HFFc6 (cell line): ENCODE measurements around the gene BBS1. TPM values are rescaled to one million over a fixed set of nuclear protein-coding genes. Genes with fewer than 3 reads are reported as not detected.
A peak's percentile ranks its signal among the peaks of the same experiment; 100 is the strongest.

Experiments
- DNase-seq: peaks from one replicate; pipeline ENCODE4 v3.0.0-alpha.2; 2018
- H3K27ac Mint-ChIP-seq: 2 replicates; pipeline ENCODE4 v1.8.0; 2020; ENCODE audit warnings: mild to moderate bottlenecking, mixed read lengths
- H3K27me3 Mint-ChIP-seq: 2 replicates; pipeline ENCODE4 v1.8.0; 2021; ENCODE audit warnings: mild to moderate bottlenecking, moderate library complexity, mixed read lengths; ENCODE audit not compliant: insufficient read depth
- H3K36me3 Mint-ChIP-seq: 2 replicates; pipeline ENCODE4 v1.8.0; 2021; ENCODE audit warnings: low read depth, mixed read lengths
- H3K4me1 Mint-ChIP-seq: 2 replicates; pipeline ENCODE4 v1.8.0; 2020; ENCODE audit warnings: low read depth, mixed read lengths
- H3K4me3 Mint-ChIP-seq: 2 replicates; pipeline ENCODE4 v1.8.0; 2020; ENCODE audit warnings: mild to moderate bottlenecking, moderate library complexity, mixed read lengths
- H3K9me3 Mint-ChIP-seq: 2 replicates; pipeline ENCODE4 v1.8.0; 2020; ENCODE audit warnings: mild to moderate bottlenecking, mixed read lengths
- CTCF ChIP-seq: fragments of 200-600 bp; sonication (generic); IDR thresholded peaks from 2 replicates; pipeline ENCODE4 v1.5.0; 2021; ENCODE audit warnings: antibody characterized with exemption, mild to moderate bottlenecking
- total RNA-seq, 6 experiments: library from RNA; stranded (reverse); fragmentation: NEBNext Ultra II Directional; extraction: Animal tissue kit (Norgen Biotek cat#: 25700); gene quantifications; 2 replicates in 1 of 6; 3 replicates in 5 of 6; pipeline ENCODE4 v1.2.3, GENCODE V29; 2021

The BBS1 gene
- total RNA-seq, 6 experiments from 2014 or later = 14.9 to 21.4 (median 17.3) TPM

- Mint-ChIP-seq H3K9me3 (no peaks in the 10 kb centered on the region), H3K27me3 (no peaks in the 10 kb centered on the region), H3K27ac (no peak overlapping the region), H3K36me3 (0 out of 2 replicates have a peak, but pooled peaks cover 6% of the 10 kb centered on the region), H3K4me3 (no peak overlapping the region), H3K4me1 (peaks cover 21% of the 10 kb centered on the region)
- TF ChIP-seq CTCF = no peak
- DNase-seq = no peak
Measured at GRCh38 chr11:66484806-66485380, 25.5 kb upstream of the BBS1 start.

GRCh38 chr11:66488957-66489356 is 21.5 kb upstream of the BBS1 start:
- no peaks in the 10 kb centered on the region for H3K27me3 Mint-ChIP-seq
- H3K4me3 Mint-ChIP-seq = no peak overlapping the region
- no peak for DNase-seq
- H3K4me1 Mint-ChIP-seq = no peaks in the 10 kb centered on the region
- H3K27ac Mint-ChIP-seq = no peak overlapping the region
- TF ChIP-seq CTCF = no peak
- H3K9me3 Mint-ChIP-seq = no peaks in the 10 kb centered on the region
- no peaks in the 10 kb centered on the region for H3K36me3 Mint-ChIP-seq

- H3K27me3 Mint-ChIP-seq = no peaks in the 10 kb centered on the region
- no peak for TF ChIP-seq CTCF
- no peak for DNase-seq
- no peaks in the 10 kb centered on the region for H3K9me3 Mint-ChIP-seq
- no peak overlapping the region for H3K4me3 Mint-ChIP-seq
- H3K27ac Mint-ChIP-seq = no peak overlapping the region
- H3K4me1 Mint-ChIP-seq = no peaks in the 10 kb centered on the region
- no peaks in the 10 kb centered on the region for H3K36me3 Mint-ChIP-seq
Measured at GRCh38 chr11:66489636-66490035, 20.8 kb upstream of the BBS1 start.

GRCh38 chr11:66491315-66491935 is 19.0 kb upstream of the BBS1 start:
- Mint-ChIP-seq H3K9me3 (no peaks in the 10 kb centered on the region), H3K4me1 (no peaks in the 10 kb centered on the region), H3K27ac (no peak overlapping the region), H3K4me3 (no peak overlapping the region), H3K36me3 (no peaks in the 10 kb centered on the region), H3K27me3 (no peaks in the 10 kb centered on the region)
- no peak for DNase-seq
- TF ChIP-seq CTCF = peak; percentile 70

GRCh38 chr11:66492161-66492865 is 18.1 kb upstream of the BBS1 start:
- Mint-ChIP-seq H3K4me3 (no peak overlapping the region), H3K9me3 (no peaks in the 10 kb centered on the region), H3K36me3 (no peaks in the 10 kb centered on the region), H3K4me1 (no peaks in the 10 kb centered on the region), H3K27ac (no peak overlapping the region), H3K27me3 (no peaks in the 10 kb centered on the region)
- DNase-seq = no peak
- no peak for TF ChIP-seq CTCF
